BLaER1 (cell line): ENCODE results near the gene U2AF2.
"Not testable (repeated sequence)": the region's sequence is repeated elsewhere in the genome, so short reads cannot be mapped to it uniquely, and the experiment has no call there.

ENCODE experiments used
- H3K27ac ChIP-seq: shearing (Covaris generic); formaldehyde crosslinking; 2 replicates; pipeline ENCODE4 v1.8.1; 2022
- H3K27me3 ChIP-seq: shearing (Covaris generic); formaldehyde crosslinking; 2 replicates; pipeline ENCODE4 v1.8.1; 2022
- H3K36me3 ChIP-seq: shearing (Covaris generic); formaldehyde crosslinking; 2 replicates; pipeline ENCODE4 v1.8.1; 2022
- H3K4me1 ChIP-seq: shearing (Covaris generic); formaldehyde crosslinking; 2 replicates; pipeline ENCODE4 v1.8.1; 2022
- H3K4me2 ChIP-seq: shearing (Covaris generic); formaldehyde crosslinking; 2 replicates; pipeline ENCODE4 v1.8.1; 2022
- H3K4me3 ChIP-seq: shearing (Covaris generic); formaldehyde crosslinking; 2 replicates; pipeline ENCODE4 v1.8.1; 2022
- H3K9ac ChIP-seq: shearing (Covaris generic); formaldehyde crosslinking; 2 replicates; pipeline ENCODE4 v1.8.1; 2022
- H3K9me3 ChIP-seq: shearing (Covaris generic); formaldehyde crosslinking; 2 replicates; pipeline ENCODE4 v1.8.1; 2022
- H4K20me1 ChIP-seq: shearing (Covaris generic); formaldehyde crosslinking; 2 replicates; pipeline ENCODE4 v1.8.1; 2022
- Cebpa-rat ChIP-seq: shearing (Covaris generic); IDR thresholded peaks from 2 replicates; pipeline ENCODE4 v1.8.1; 2022

U2AF2 gene

DNA sequence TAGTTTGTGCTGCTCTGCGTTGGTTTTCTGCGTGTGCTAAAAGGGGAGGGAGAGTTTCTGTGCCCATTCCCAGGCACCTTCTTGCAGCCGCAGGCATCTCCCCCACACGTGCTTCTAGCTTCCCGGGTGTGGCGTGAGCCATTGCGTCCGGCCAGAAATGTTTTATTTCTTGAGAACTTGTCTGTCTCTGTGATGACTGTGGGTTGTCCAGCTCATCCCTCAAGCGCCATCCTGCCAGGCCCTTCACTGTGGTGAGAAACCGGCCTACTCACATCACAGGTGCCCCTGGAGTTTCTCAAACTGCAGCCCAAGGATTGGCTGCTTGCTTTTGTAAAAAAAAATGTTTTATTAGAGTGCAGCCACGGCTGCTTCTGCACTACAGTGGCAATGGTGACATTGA, 44.4 kb downstream of the U2AF2 start:
- Histone ChIP-seq H3K27ac (no peak overlapping the region), H3K9me3 (no peaks in the 10 kb centered on the region), H3K27me3 (no peaks in the 10 kb centered on the region), H3K36me3 (peaks cover 82% of the 10 kb centered on the region), H3K4me2 (no peak overlapping the region), H3K9ac (no peak overlapping the region), H4K20me1 (peaks cover 15% of the 10 kb centered on the region; the same call in 1 of the 2 replicates), H3K4me1 (no peaks in the 10 kb centered on the region), H3K4me3 (no peak overlapping the region)
- no peak for TF ChIP-seq Cebpa-rat

DNA sequence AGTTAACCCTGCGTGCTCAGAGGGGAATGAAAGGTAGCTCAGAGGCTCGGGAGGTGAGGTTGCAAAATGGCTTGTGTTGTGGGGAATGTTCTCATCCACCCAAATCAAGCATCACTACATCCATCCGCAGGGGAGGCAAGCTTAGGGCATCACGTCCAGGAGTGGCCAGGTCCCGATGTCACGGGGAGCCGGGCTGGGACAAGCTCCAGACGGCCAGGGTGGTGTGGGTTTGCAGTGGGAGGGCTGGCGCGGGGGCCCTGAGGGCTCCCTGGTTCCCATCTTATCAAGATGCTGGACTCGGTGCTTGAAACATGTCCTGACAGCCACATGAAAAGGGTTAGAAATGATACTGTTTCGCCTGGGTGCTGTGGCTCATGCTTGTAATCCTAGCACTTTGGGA, 46.0 kb downstream of the U2AF2 start:
- H4K20me1 ChIP-seq, result peaks cover 15% of the 10 kb centered on the region; the same call in 1 of the 2 replicates
- no peak overlapping the region for H3K27ac ChIP-seq
- no peak overlapping the region for H3K4me2 ChIP-seq
- TF ChIP-seq Cebpa-rat, result no peak
- H3K9me3 ChIP-seq, result no peaks in the 10 kb centered on the region
- no peaks in the 10 kb centered on the region for H3K27me3 ChIP-seq
- H3K36me3 ChIP-seq, result peaks cover 77% of the 10 kb centered on the region
- H3K9ac ChIP-seq, result no peak overlapping the region
- no peak overlapping the region for H3K4me3 ChIP-seq
- H3K4me1 ChIP-seq, result no peaks in the 10 kb centered on the region

- H3K9ac ChIP-seq, result no peak overlapping the region
- H4K20me1 ChIP-seq, result 0 out of 2 replicates have a peak, but pooled peaks cover 3% of the 10 kb centered on the region
- no peak overlapping the region for H3K4me2 ChIP-seq
These were observed 47.3 kb downstream of the U2AF2 start for GRCh38 chr19:55702131-55702627.

DNA sequence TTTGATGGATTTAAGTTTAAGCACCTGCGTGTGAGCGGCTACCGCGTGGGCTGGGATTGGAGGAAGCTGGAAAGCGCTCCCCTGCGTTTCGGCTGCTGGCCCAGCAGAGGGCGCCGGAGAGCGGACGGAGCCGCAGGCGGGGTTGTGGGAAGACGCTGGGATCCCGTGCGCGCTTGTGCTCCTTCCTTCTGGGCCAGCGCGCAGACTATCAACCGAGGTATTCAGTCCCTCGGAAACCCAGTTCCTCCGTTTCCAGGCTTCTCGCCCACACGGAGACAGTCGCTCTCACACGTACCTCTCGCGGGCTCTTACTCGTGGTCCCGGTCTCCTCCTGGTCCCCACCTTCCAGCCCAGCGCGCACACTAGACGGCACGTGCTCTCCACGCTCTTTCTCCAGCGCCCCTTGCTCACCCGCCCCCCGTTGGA, 49.0 kb downstream of the U2AF2 start:
- Histone ChIP-seq H3K36me3 (peaks cover 50% of the 10 kb centered on the region), H3K27ac (no peak overlapping the region), H3K9ac (no peak overlapping the region), H3K9me3 (no peaks in the 10 kb centered on the region), H3K4me1 (peaks cover 10% of the 10 kb centered on the region), H3K4me3 (no peak overlapping the region), H3K4me2 (no peak overlapping the region), H3K27me3 (no peaks in the 10 kb centered on the region), H4K20me1 (no peaks in the 10 kb centered on the region)
- TF ChIP-seq Cebpa-rat, result no peak

More at GRCh38 chr19:55702131-55702627, 47.3 kb downstream of the U2AF2 start:
- Histone ChIP-seq H3K27ac (no peak overlapping the region), H3K4me1 (peaks cover 6% of the 10 kb centered on the region), H3K36me3 (peaks cover 63% of the 10 kb centered on the region), H3K9me3 (no peaks in the 10 kb centered on the region), H3K27me3 (no peaks in the 10 kb centered on the region), H3K4me3 (no peak overlapping the region)
- TF ChIP-seq Cebpa-rat, result no peak

GRCh38 chr19:55704494-55705245, 49.8 kb downstream of the U2AF2 start:
- H3K4me2 ChIP-seq, result no peak overlapping the region
- H3K9ac ChIP-seq, result no peak overlapping the region
- H4K20me1 ChIP-seq, result no peaks in the 10 kb centered on the region
- peaks cover 10% of the 10 kb centered on the region for H3K4me1 ChIP-seq
- H3K36me3 ChIP-seq, result peaks cover 42% of the 10 kb centered on the region
- H3K4me3 ChIP-seq, result no peak overlapping the region
- no peaks in the 10 kb centered on the region for H3K27me3 ChIP-seq
- TF ChIP-seq Cebpa-rat, result no peak
- no peak overlapping the region for H3K27ac ChIP-seq
- no peaks in the 10 kb centered on the region for H3K9me3 ChIP-seq

- Histone ChIP-seq H3K27me3 (no peaks in the 10 kb centered on the region), H3K27ac (no peak overlapping the region), H3K9ac (no peak overlapping the region), H3K4me1 (peaks cover 17% of the 10 kb centered on the region), H3K9me3 (no peaks in the 10 kb centered on the region), H3K36me3 (peaks cover 32% of the 10 kb centered on the region), H3K4me2 (no peak overlapping the region), H4K20me1 (no peaks in the 10 kb centered on the region), H3K4me3 (no peak overlapping the region)
- no peak for TF ChIP-seq Cebpa-rat
These were observed 51.1 kb downstream of the U2AF2 start for GRCh38 chr19:55705972-55706371.

DNA sequence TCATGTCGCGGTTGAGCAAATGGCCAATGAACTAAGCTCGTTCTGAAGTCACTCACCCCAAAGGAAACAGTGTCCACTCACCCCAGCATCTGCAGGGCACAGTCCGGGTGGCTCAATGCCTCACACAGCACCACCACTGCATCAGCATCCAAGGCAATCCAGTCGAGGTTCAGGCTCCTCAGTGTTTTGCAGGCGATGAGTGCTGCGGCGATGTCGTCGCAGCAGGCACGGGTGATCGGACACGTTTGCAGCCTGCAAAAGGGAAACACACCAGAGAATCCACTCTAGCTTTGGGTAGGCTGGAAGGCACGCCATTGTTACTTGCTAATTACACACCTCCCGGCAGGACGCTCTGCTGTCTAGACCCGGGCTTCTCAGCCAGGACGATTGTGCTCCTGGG, 56.9 kb downstream of the U2AF2 start:
- H3K4me2 ChIP-seq, result no peak overlapping the region
- peaks cover 16% of the 10 kb centered on the region for H3K4me1 ChIP-seq
- no peaks in the 10 kb centered on the region for H3K27me3 ChIP-seq
- TF ChIP-seq Cebpa-rat, result no peak
- H3K9me3 ChIP-seq, result no peaks in the 10 kb centered on the region
- H3K36me3 ChIP-seq, result no peaks in the 10 kb centered on the region
- no peaks in the 10 kb centered on the region for H4K20me1 ChIP-seq
- no peak overlapping the region for H3K27ac ChIP-seq
- H3K9ac ChIP-seq, result no peak overlapping the region
- no peak overlapping the region for H3K4me3 ChIP-seq

DNA sequence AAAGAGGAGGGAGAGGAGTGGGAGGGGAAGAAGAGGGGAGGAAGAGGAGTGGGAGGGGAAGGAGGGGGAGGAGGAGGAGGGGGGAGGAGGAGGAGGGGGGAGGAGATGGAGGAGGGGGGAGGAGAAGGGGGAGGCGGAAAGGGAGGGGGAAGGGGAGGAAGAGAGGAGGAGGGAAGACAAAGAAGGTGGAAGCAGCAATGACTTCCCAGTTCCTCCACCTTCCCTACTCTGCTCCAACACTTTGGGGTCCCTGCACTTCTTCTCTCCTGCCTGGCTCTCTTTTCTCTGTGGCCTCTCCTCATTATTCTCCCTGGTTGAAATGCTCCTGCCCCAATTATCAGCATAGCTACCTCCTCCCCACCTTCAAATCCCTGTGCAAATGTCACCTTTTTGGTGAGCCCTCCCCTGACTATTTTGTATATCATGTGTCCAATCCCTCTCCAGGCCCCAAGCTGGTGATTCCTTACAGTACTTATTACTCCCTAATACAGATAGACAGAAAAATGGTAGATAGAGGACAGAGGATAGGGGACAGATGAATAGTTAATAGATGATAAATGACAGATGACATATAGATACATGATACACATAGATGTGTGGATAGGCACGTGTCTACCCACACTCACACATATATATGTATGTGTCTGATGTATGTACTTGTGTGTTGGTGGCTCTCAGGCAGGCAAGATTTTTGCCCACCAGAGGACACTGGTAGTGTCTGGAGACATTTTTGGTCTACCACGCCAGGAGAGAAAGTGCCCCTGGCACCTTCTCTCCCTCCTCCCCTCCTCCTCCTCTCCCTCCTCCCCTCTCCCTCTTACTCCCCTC, 58.2 kb downstream of the U2AF2 start:
- Histone ChIP-seq H3K27me3 (no peaks in the 10 kb centered on the region), H3K4me2 (no peak overlapping the region), H3K9me3 (peaks cover 9% of the 10 kb centered on the region), H3K9ac (no peak overlapping the region), H3K36me3 (no peaks in the 10 kb centered on the region), H3K4me1 (peaks cover 7% of the 10 kb centered on the region), H4K20me1 (no peaks in the 10 kb centered on the region), H3K27ac (no peak overlapping the region), H3K4me3 (no peak overlapping the region)
- TF ChIP-seq Cebpa-rat, result no peak

- H3K9me3 ChIP-seq, result peaks cover 35% of the 10 kb centered on the region
These were observed 61.7 kb downstream of the U2AF2 start for GRCh38 chr19:55716531-55716930.

GRCh38 chr19:55717251-55717650, 62.4 kb downstream of the U2AF2 start:
- no peak for TF ChIP-seq Cebpa-rat
- H3K36me3 ChIP-seq, result no peaks in the 10 kb centered on the region
- H3K9me3 ChIP-seq, result peaks cover 42% of the 10 kb centered on the region
- H3K4me1 ChIP-seq, result no peaks in the 10 kb centered on the region
- no peak overlapping the region for H3K4me3 ChIP-seq
- H4K20me1 ChIP-seq, result no peaks in the 10 kb centered on the region
- H3K27me3 ChIP-seq, result no peaks in the 10 kb centered on the region
- no peak overlapping the region for H3K4me2 ChIP-seq
- H3K9ac ChIP-seq, result no peak overlapping the region
- H3K27ac ChIP-seq, result no peak overlapping the region

More at GRCh38 chr19:55716531-55716930, 61.7 kb downstream of the U2AF2 start:
- H3K4me2 ChIP-seq, result no peak overlapping the region
- H3K27me3 ChIP-seq, result no peaks in the 10 kb centered on the region
- TF ChIP-seq Cebpa-rat, result no peak
- H4K20me1 ChIP-seq, result no peaks in the 10 kb centered on the region
- no peak overlapping the region for H3K4me3 ChIP-seq
- H3K36me3 ChIP-seq, result no peaks in the 10 kb centered on the region
- H3K27ac ChIP-seq, result no peak overlapping the region
- H3K9ac ChIP-seq, result no peak overlapping the region
- H3K4me1 ChIP-seq, result no peaks in the 10 kb centered on the region

GRCh38 chr19:55717879-55718711, 63.3 kb downstream of the U2AF2 start:
- H3K36me3 ChIP-seq, H3K4me1 ChIP-seq, H3K27ac ChIP-seq, H3K9ac ChIP-seq, H4K20me1 ChIP-seq, H3K4me3 ChIP-seq, H3K4me2 ChIP-seq, H3K27me3 ChIP-seq: not testable (repeated sequence)
- H3K9me3 ChIP-seq, result peaks cover 46% of the 10 kb centered on the region
